HG02852 (cell line): Measurements from ENCODE around the gene EIF2S3.
"Not testable (repeated sequence)": the region's sequence is repeated elsewhere in the genome, so short reads cannot be mapped to it uniquely, and the experiment has no call there.

ENCODE experiments used
- ATAC-seq: cut with Tn5 transposase; IDR thresholded peaks from one replicate; pipeline ENCODE4 v1.9.1; 2021; ENCODE audit warnings: mild to moderate bottlenecking, moderate library complexity; ENCODE audit not compliant: unreplicated experiment

Gene EIF2S3

DNA sequence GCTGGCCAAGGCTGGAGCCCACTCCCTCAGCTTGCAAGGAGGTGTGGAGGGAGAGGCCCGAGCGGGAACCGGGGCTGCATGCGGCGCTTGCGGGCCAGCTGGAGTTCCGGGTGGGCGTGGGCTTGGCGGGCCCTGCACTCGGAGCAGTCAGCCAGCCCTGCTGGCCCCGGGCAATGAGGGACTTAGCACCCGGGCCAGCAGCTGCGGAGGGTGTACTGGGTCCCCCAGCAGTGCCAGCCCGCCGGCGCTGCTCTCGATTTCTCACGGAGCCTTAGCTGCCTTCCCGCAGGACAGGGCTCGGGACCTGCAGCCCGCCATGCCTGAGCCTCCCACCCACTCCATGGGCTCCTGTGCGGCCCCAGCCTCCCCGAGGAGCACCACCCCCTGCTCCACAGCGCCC is 5.1 kb upstream of the EIF2S3 start:
- ATAC-seq = not testable (repeated sequence)

DNA sequence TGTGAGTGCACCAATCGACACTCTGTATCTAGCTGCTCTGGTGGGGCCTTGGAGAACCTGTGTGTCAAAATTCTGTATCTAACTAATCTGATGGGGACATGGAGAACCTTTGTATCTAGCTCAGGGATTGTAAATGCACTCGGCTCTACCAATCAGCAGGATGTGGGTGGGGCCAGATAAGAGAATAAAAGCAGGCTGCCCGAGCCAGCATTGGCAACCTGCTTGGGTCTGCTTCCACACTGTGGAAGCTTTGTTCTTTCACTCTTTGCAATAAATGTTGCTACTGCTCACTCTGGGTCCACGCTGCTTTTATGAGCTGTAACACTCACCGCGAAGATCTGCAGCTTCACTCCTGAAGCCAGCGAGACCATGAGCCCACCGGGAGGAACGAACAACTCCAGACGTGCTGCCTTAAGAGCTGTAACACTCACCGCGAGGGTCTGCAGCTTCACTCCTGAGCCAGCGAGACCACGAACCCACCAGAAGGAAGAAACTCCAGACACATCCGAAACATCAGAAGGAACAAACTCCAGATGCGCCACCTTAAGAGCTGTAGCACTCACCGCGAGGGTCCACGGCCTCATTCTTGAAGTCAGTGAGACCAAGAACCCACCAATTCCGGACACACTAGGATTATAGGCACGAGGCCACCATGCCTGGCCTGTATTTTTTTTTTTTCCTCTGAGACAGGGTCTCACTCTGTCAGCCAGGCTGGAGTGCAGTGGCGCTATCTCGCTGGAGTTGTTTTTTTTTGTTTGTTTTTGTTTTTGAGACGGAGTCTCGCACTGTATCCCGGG is 4.0 kb upstream of the EIF2S3 start:
- not testable (repeated sequence) for ATAC-seq

- peak; percentile 15 for ATAC-seq
Observed at GRCh38 chrX:24055043-24055356, 244 bp downstream of the EIF2S3 start.

DNA sequence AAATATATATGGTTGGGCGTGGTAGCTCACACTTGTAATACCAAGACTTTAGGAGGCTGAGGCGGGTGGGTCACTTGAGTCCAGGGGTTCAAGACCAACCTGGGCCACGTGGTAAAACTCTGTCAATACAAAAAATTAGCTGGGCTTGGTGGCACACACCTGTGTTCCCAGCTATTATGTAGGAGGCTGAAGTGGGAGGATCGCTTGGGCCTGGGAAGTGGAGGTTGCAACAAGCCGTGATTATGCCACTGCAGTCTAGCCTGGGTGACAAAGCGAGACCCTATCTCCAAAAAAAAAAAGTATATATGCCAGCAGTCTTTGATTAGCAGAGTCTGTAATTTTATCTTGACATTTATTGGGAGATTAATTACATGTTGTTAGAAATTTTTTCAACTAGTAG is 8.7 kb downstream of the EIF2S3 start:
- no peak for ATAC-seq

DNA sequence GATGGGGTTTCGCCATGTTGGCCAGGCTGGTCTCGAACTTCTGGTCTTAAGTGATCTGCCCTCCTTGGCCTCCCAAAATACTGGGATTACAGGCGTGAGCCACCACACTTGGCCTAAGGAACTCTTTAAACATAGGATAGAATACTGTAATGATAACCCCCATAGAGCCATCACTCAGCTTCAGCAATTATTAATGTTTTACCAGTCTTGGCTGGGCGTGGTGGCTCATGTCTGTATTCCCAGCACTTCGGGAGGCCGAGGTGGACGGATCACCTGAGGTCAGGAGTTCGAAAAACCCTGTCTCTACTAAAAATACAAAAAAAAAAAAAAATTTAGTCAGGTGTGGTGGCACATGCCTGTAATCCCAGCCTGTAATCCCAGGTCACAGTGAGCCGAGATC is 15.1 kb downstream of the EIF2S3 start:
- no peak for ATAC-seq

DNA sequence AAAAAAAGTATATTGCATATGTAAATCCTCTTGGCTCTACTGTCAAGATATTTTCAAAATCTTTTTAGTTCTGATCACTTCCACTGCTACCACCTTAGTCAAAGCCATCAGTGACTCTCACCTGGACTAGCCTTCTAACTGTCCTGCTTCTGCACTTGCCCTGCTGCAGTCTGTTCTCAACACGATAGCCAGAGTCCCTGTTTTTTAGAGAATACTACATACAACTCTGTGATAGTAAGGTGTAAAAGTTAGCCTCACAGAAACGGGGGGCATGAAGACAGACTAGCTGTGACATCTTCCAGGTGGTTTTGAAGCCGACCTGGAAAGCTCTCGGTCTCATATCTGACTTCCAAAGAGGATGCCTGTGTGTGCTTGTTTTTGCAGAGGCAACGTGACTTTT is 24.7 kb downstream of the EIF2S3 start:
- ATAC-seq = no peak

- ATAC-seq = peak; percentile 16
Observed at GRCh38 chrX:24080245-24080644, 25.5 kb downstream of the EIF2S3 start.

GRCh38 chrX:24080704-24081103 is 25.9 kb downstream of the EIF2S3 start:
- peak; percentile 54 for ATAC-seq

DNA sequence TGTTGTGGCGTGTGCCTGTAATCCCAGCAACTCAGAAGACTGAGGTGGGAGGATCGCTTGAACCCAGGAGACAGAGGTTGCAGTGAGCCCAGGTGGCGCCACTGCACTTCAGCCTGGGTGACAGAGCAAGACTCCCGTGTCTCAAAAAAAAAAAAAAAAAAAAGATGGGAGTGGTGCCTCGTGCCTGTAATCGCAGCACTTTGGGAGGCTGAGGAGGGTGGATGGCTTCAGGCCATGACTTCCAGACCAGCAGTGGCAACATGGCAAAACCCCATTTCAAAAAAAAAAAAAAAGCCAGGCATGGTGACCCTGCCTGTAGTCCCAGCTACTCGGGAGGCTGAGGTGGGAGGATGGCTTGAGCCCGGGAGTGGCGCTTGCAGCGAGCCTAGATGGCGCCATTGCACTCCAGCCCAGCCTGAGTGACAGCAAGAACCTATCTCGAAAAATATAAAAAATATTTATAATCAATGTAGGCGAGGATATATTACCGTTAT is 27.0 kb downstream of the EIF2S3 start:
- peak; percentile 48 for ATAC-seq

DNA sequence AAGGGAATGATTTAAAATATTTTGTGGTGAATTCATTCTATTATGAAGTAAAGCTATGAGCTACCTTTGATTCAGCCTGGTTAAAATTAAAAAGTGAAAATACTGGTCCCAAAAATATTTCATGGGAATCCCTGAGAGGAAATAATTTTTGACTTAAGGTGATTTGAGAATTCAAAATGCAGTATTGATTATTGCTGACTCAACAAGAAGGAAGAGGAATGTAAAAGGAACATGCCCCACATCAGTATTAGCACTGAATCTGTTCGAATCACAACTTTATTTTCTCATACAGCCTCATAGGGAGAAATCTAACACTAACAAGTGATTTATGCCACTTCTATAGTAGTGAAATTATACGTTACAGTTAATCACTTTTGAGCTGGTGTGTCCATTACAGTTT is 27.7 kb downstream of the EIF2S3 start:
- ATAC-seq = no peak

- no peak for ATAC-seq
Observed at GRCh38 chrX:24085101-24085500, 30.3 kb downstream of the EIF2S3 start.

DNA sequence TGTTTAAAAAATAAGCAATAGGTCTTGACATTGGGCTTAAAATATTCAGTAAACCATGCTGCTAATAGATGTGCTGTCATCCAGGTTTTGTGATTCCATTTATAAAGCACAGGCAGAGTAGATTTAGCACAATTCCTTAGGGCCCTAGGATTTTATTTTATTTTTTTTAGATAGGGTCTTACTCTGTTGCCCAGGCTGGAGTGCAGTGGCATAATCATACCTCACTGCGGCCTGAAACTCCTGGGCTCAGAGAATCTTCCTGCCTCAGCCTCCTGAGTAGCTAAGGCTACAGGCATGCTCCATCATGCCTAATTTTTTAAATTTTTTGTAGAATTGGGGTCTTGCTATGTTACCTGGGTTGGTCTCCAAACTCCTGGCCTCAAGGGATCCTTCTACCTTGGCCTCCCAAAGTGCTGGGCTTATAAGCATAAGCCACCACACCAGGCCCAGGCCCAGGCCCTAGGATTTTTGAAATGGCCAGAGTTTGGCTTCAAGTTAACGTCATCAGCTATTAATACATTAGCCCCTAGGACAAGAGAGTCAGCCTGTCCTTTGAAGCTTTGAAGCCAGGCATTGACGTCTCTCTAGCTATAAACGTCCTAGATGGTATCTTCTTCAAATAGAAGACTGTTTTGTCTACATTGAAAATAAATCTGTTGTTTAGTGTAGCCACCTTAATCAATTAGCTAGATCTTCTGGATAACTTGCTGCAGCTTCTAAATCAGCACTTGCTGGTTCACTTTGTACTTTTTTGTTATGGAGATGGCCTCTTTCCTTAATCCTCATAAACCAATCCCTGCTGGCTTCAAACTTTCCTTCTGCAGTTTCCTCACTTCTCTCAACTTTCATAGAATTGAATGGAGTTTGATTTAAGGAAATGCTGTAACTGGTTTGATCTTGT is 35.8 kb downstream of the EIF2S3 start:
- no peak for ATAC-seq

- no peak for ATAC-seq
Observed at GRCh38 chrX:24093746-24094145, 39.0 kb downstream of the EIF2S3 start.

DNA sequence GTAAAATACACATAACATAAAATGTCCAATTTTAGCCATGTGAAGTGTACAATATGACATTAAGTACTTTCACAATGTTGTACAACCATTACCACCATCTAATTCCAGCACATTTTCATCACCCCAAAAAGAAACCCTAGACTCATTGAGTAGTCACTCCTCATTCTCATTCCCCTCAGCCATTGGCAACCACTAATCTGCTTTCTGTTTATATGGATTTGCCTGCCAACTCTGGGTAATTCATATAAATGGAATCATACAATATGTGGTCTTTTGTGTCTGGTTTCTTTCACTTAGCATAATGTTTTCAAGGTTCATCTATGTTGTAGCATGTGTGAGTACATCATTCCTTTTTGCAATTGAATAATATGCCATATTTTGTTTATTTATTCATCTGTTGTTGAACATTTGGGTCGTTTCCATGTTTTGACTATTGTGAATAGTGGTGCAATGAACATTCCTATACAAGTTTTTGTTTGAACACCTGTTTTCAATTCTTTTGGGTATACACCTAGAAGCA is 43.0 kb downstream of the EIF2S3 start:
- ATAC-seq = no peak

DNA sequence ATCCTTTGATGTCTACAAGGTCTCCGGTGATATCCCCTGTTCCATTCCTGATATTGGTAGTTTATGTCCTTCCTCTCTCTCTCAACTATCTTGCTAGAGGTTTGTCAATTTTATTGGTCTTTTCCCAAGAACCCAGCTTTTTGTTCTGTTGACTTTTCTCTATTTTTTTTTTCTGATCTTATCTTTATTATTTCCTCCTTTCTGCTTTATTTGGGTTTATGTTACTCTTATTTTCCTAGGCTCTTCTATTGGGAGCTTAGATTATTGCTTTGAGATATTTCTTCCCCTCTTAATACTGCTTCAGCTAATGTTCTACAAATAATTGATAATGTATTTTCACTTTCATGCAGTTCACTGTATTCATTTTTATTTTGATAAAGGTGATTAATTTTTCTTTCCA is 44.2 kb downstream of the EIF2S3 start:
- ATAC-seq = no peak

GRCh38 chrX:24099394-24099793 is 44.6 kb downstream of the EIF2S3 start:
- no peak for ATAC-seq

DNA sequence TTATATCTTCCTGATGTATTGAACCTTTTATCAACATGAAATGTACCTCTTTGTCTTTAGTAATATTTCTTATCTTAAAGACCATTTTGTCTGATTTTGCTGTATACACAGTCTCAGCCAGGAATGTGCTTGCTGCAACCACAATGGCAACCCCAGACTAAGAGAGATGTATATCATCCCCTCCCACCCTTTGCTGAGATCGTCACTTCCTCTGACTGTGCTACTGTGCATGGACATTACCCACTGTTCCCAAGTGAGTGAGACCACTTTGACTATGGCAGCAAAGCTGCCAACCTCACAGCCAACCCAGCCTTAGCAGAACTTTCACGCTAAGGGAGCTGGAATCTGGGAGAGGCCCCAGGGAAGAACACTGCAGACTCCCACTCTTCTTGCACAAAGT is 46.0 kb downstream of the EIF2S3 start:
- no peak for ATAC-seq

- no peak for ATAC-seq
Observed at GRCh38 chrX:24110069-24110468, 55.3 kb downstream of the EIF2S3 start.

- no peak for ATAC-seq
Observed at GRCh38 chrX:24113181-24113580, 58.4 kb downstream of the EIF2S3 start.

GRCh38 chrX:24117258-24117657 is 62.5 kb downstream of the EIF2S3 start:
- ATAC-seq = no peak

- no peak for ATAC-seq
Observed at GRCh38 chrX:24124244-24124799, 69.6 kb downstream of the EIF2S3 start.
